Endothelial cell of umbilical vein (primary cell): ENCODE data around the gene MCC. TPM values are rescaled to one million over a fixed set of nuclear protein-coding genes. Genes with fewer than 3 reads are reported as not detected.

Experiments used
- BruUV-seq: library from RNA; stranded (reverse); fragments of 400-500 nt; replicated peaks from 2 replicates; lab custom pipeline; 2021; lab: Mats Ljungman, UMichigan
- CTCF ChIA-PET: fragments of 300-600, 350-600 bp; sonication (Branson Sonifier 250); formaldehyde crosslinking; loops from one replicate; lab custom pipeline; 2021; ENCODE audit warnings: antibody characterized with exemption, inconsistent platforms; lab: Charles Lee
- POLR2A ChIA-PET: fragments of 300-600, 350-600 bp; sonication (Branson Sonifier 250); formaldehyde crosslinking; loops from one replicate; lab custom pipeline; 2021; ENCODE audit warnings: antibody characterized with exemption, inconsistent platforms; lab: Charles Lee
- DNase-seq: peaks from one replicate; pipeline ENCODE4 v3.0.0-alpha.2; 2011; ENCODE audit warnings: low read depth, low spot score
- FAIRE-seq: peaks from 2 replicates; lab custom pipeline; 2011; peaks lifted over from hg19 to GRCh38; lab: Jason Lieb, UNC
- H2AFZ ChIP-seq: 2 replicates; pipeline ENCODE4 v1.6.0; 2012; ENCODE audit warnings: low read depth, low read length, control low read depth, inconsistent platforms
- H3K27ac ChIP-seq: 2 replicates; pipeline ENCODE4 v1.5.1; 2011; ENCODE audit warnings: low read depth, mild to moderate bottlenecking, control low read depth, low read length, moderate library complexity; ENCODE audit not compliant: insufficient read depth
- H3K27me3 ChIP-seq, 2 experiments: 2 replicates each; pipeline versions ENCODE4 v1.6.0 to v1.6.1; 2011; ENCODE audit warnings: low read length in 2 of 2, mixed read lengths in 1 of 2; ENCODE audit not compliant: control insufficient read depth in 2 of 2, insufficient read depth in 2 of 2
- H3K36me3 ChIP-seq, 2 experiments: 2 replicates in 1 of 2; 3 replicates in 1 of 2; pipeline ENCODE4 v1.5.1; 2011; ENCODE audit warnings: low read length in 2 of 2, mild to moderate bottlenecking in 1 of 2, moderate library complexity in 1 of 2; ENCODE audit not compliant: control insufficient read depth in 2 of 2, insufficient read depth in 2 of 2; ENCODE audit errors: extremely low read depth in 1 of 2
- H3K4me1 ChIP-seq: 3 replicates; pipeline ENCODE4 v1.5.1; 2011; ENCODE audit warnings: mild to moderate bottlenecking, low read length; ENCODE audit not compliant: control insufficient read depth, insufficient read depth; ENCODE audit errors: extremely low read depth
- H3K4me2 ChIP-seq: 2 replicates; pipeline ENCODE4 v1.6.1; 2011; ENCODE audit warnings: low read length, control low read depth, mixed read lengths; ENCODE audit not compliant: insufficient read depth
- H3K4me3 ChIP-seq, 3 experiments: fragments of 200-600 bp in 1 of 3; sonication (generic), shearing (Covaris generic) in 1 of 3; replicated peaks in 1 of 3; 2 replicates each; pipeline ENCODE4 v1.5.1; 2011 to 2016; ENCODE audit warnings: control low read depth in 3 of 3, low read length in 3 of 3, mild to moderate bottlenecking in 2 of 3, inconsistent platforms in 1 of 3, low read depth in 1 of 3, moderate library complexity in 1 of 3; ENCODE audit not compliant: insufficient read depth in 1 of 3
- H3K79me2 ChIP-seq: 2 replicates; pipeline ENCODE4 v1.6.0; 2012; ENCODE audit warnings: low read length, inconsistent platforms; ENCODE audit not compliant: control insufficient read depth, insufficient read depth
- H3K9ac ChIP-seq: replicated peaks from 2 replicates; pipeline ENCODE3; 2011; ENCODE audit warnings: low read length, control low read depth; ENCODE audit not compliant: insufficient read depth; ENCODE audit errors: extremely low read depth
- H3K9me1 ChIP-seq: replicated peaks from 3 replicates; pipeline ENCODE4 v1.6.0; 2011; ENCODE audit warnings: mild to moderate bottlenecking, low read length; ENCODE audit not compliant: control insufficient read depth, insufficient read depth; ENCODE audit errors: extremely low read depth
- H3K9me3 ChIP-seq: replicated peaks from 2 replicates; pipeline ENCODE4 v1.5.1; 2012; ENCODE audit warnings: low read length, inconsistent platforms; ENCODE audit not compliant: control insufficient read depth, insufficient read depth
- H4K20me1 ChIP-seq: replicated peaks from 2 replicates; pipeline ENCODE3; 2011; ENCODE audit warnings: mild to moderate bottlenecking, low read length; ENCODE audit not compliant: control insufficient read depth, insufficient read depth; ENCODE audit errors: extremely low read depth
- EZH2 ChIP-seq: IDR thresholded peaks from 2 replicates; pipeline ENCODE4 v1.6.1; 2012; ENCODE audit warnings: borderline replicate concordance, low read depth, mild to moderate bottlenecking, moderate library complexity, low read length, inconsistent platforms; ENCODE audit not compliant: severe bottlenecking
- FOS ChIP-seq: IDR thresholded peaks from 2 replicates; pipeline ENCODE4 v1.6.1; 2011; ENCODE audit warnings: mild to moderate bottlenecking, low read length, moderate library complexity, borderline replicate concordance; ENCODE audit not compliant: insufficient read depth
- GATA2 ChIP-seq: IDR thresholded peaks from 2 replicates; pipeline ENCODE4 v1.7.0; 2011; ENCODE audit warnings: low read depth, mild to moderate bottlenecking, moderate library complexity, mixed read lengths, low read length; ENCODE audit not compliant: insufficient read length, insufficient read depth
- JUN ChIP-seq: IDR thresholded peaks from 2 replicates; pipeline ENCODE4 v1.6.1; 2011; ENCODE audit warnings: borderline replicate concordance, low read depth; ENCODE audit not compliant: insufficient read length, insufficient read depth
- MAX ChIP-seq: IDR thresholded peaks from 2 replicates; pipeline ENCODE4 v1.6.1; 2011; ENCODE audit not compliant: insufficient read depth, insufficient read length
- POLR2AphosphoS5 ChIP-seq: IDR thresholded peaks from 2 replicates; pipeline ENCODE4 v1.6.1; 2012; ENCODE audit warnings: low read depth, mild to moderate bottlenecking, control low read depth, low read length, moderate library complexity; ENCODE audit not compliant: insufficient read depth
- dilution Hi-C: fragments of 300-500 bp; cut with MboI; formaldehyde crosslinking; loops from one replicate; pipeline ENCODE4 v1.15.0; 2019; ENCODE audit warnings: low sequenced_read_pairs; ENCODE audit not compliant: extremely low pct_ligation_motif_present
- intact Hi-C: fragments of 100-400 bp; cut with micrococcal nuclease; formaldehyde crosslinking; loops from one replicate; pipeline ENCODE4 v1.10.0; 2022
- polyA plus RNA-seq, 4 experiments: library from polyadenylated mRNA; depleted of rRNA in 3 of 4; stranded (reverse) in 3 of 4; unstranded in 1 of 4; fragments of >200 nt; gene quantifications; 2 replicates each; pipeline versions ENCODE4 v1.2.1 to v1.2.3, GENCODE V29; 2011 to 2012; ENCODE audit warnings: missing spikeins in 1 of 4
- total RNA-seq: library from RNA; stranded (reverse); gene quantifications from 2 replicates; pipeline ENCODE4 v1.2.3, GENCODE V29; 2021

MCC gene
- total and polyA plus RNA-seq, 2 donors (not counting 3 experiments of a cell fraction or from before 2014, with no cell fraction given), result 6.9 to 27.5 TPM

- Histone ChIP-seq H4K20me1 (no peaks in the 10 kb centered on the region), H3K4me2 (no peak overlapping the region), H3K27ac (no peak overlapping the region), H3K9ac (no peak overlapping the region), H3K9me3 (no peaks in the 10 kb centered on the region), H3K27me3 (no peaks in the 10 kb centered on the region), H3K36me3 (no peaks in the 10 kb centered on the region), H3K4me1 (no peaks in the 10 kb centered on the region), H2AFZ (no peak overlapping the region), H3K9me1 (no peaks in the 10 kb centered on the region), H3K79me2 (no peaks in the 10 kb centered on the region), H3K4me3 (no peak overlapping the region)
- ChIA-PET POLR2A (no interaction called here), CTCF (no interaction called here)
- DNase-seq (no peak), FAIRE-seq (no peak)
- dilution Hi-C loops (no loop called here), intact Hi-C loops (no loop called here)
- BruUV-seq, result no TSS peak
- TF ChIP-seq GATA2 (no peak), MAX (no peak), POLR2AphosphoS5 (no peak)
These were observed 292.5 kb downstream of the MCC start for GRCh38 chr5:113195771-113196170.

GRCh38 chr5:113195251-113195650 is 293.0 kb downstream of the MCC start:
- no peaks in the 10 kb centered on the region for H3K27me3 ChIP-seq

More at GRCh38 chr5:113195251-113195650, 293.0 kb downstream of the MCC start:
- dilution Hi-C loops, result no loop called here
- H3K79me2 ChIP-seq, result no peaks in the 10 kb centered on the region
- no TSS peak for BruUV-seq
- no peaks in the 10 kb centered on the region for H3K4me1 ChIP-seq
- no peak overlapping the region for H3K9ac ChIP-seq
- TF ChIP-seq EZH2, result no peak
- TF ChIP-seq GATA2, result no peak
- no peak for TF ChIP-seq JUN
- TF ChIP-seq FOS, result no peak
- TF ChIP-seq POLR2AphosphoS5, result no peak
- H3K9me3 ChIP-seq, result no peaks in the 10 kb centered on the region
- intact Hi-C loops, result no loop called here
- no peaks in the 10 kb centered on the region for H3K9me1 ChIP-seq
- DNase-seq, result no peak
- no peak overlapping the region for H3K4me2 ChIP-seq
- H3K36me3 ChIP-seq, result no peaks in the 10 kb centered on the region
- H2AFZ ChIP-seq, result no peak overlapping the region
- no peak for FAIRE-seq
- H4K20me1 ChIP-seq, result no peaks in the 10 kb centered on the region
- H3K4me3 ChIP-seq, result no peak overlapping the region
- CTCF ChIA-PET, result no interaction called here
- POLR2A ChIA-PET, result no interaction called here
- H3K27ac ChIP-seq, result no peak overlapping the region
